ENCODE measurements around the gene FAM25A. TPM values are rescaled to one million over a fixed set of nuclear protein-coding genes. Genes with fewer than 3 reads are reported as not detected.

FAM25A gene
- total RNA-seq: not detected in 2 replicates

GRCh38 chr10:87020056-87020455 is at the start of gene FAM25A:
FAM25A (plus strand) TSS chr10:87020294; CDS start chr10:87020325, 31 bp downstream.

Small RNA genes within 50 kb of the gene (small RNA-seq; reads per million reads assigned to genes)
- gene AL136982.5: not detected
- not detected for gene BMS1P3
- gene FAM25A: not detected
- gene RNU6-529P: not detected

Other genes starting within 250 kb of the FAM25A start
- gene MMRN2, start 62.7 kb upstream of the FAM25A start, total RNA-seq: 200 and 261 TPM in 2 replicates
- gene SNCG, start 61.7 kb upstream of the FAM25A start, total RNA-seq: 21.4 and 36.2 TPM in 2 replicates
- 8.4 and 15.3 TPM in 2 replicates for gene ADIRF, start 51.8 kb upstream of the FAM25A start, total RNA-seq
- 193 and 209 TPM in 2 replicates for gene GLUD1, start 74.5 kb downstream of the FAM25A start, total RNA-seq
- 41.7 and 41.8 TPM in 2 replicates for gene SHLD2, start 74.9 kb downstream of the FAM25A start, total RNA-seq
- gene NUTM2A, start 205.2 kb downstream of the FAM25A start, total RNA-seq: 0.14 and 0.53 TPM in 2 replicates